SK-N-SH (cell line): ENCODE data around the gene SH3BGRL3. TPM values are rescaled to one million over a fixed set of nuclear protein-coding genes. Genes with fewer than 3 reads are reported as not detected.

Experiments
- CTCF ChIA-PET: fragments of 300-600, 350-600 bp; formaldehyde crosslinking; extraction: SDS; loops from one replicate; lab custom pipeline; 2021; lab: Yijun Ruan, JAX
- POLR2A ChIA-PET: fragments of 350-600 bp; sonication (Branson Sonifier 250); formaldehyde crosslinking; extraction: SDS; loops from one replicate; lab custom pipeline; 2020; ENCODE audit warnings: antibody characterized with exemption, inconsistent platforms; lab: Yijun Ruan, JAX
- DNase-seq: peaks from one replicate; pipeline ENCODE4 v3.0.0; 2012
- H2AFZ ChIP-seq: fragments of 200-600 bp; sonication (generic); 2 replicates; pipeline ENCODE4 v1.8.1; 2016; ENCODE audit warnings: antibody characterized with exemption, mild to moderate bottlenecking, low read depth
- H3F3A ChIP-seq: fragments of 200-600 bp; sonication (generic); replicated peaks from 2 replicates; pipeline ENCODE3; 2016; ENCODE audit warnings: antibody characterized with exemption, mild to moderate bottlenecking; ENCODE audit not compliant: insufficient read depth
- H3K27ac ChIP-seq, 2 experiments: fragments of 200-500 bp in 1 of 2; fragments of 200-600 bp in 1 of 2; sonication (Bioruptor generic) in 1 of 2; sonication (generic), shearing (Covaris generic) in 1 of 2; 2 replicates each; pipeline versions ENCODE4 v1.5.1 to v1.6.1; 2014 to 2016; ENCODE audit warnings: low read depth in 2 of 2, inconsistent platforms in 1 of 2, low read length in 1 of 2, mild to moderate bottlenecking in 1 of 2, mixed read lengths in 1 of 2
- H3K27me3 ChIP-seq: fragments of 200-600 bp; sonication (generic), shearing (Covaris generic); 2 replicates; pipeline ENCODE4 v1.6.1; 2016; ENCODE audit warnings: mixed run types; ENCODE audit not compliant: insufficient read depth
- H3K36me3 ChIP-seq, 2 experiments: fragments of 200-500 bp in 1 of 2; fragments of 200-600 bp in 1 of 2; sonication (Bioruptor generic) in 1 of 2; sonication (generic) in 1 of 2; replicated peaks in 1 of 2; 2 replicates each; pipeline versions ENCODE3 to v1.5.1; 2014 to 2016; ENCODE audit warnings: low read length in 1 of 2, mild to moderate bottlenecking in 1 of 2; ENCODE audit not compliant: insufficient read depth in 2 of 2, control insufficient read depth in 1 of 2
- H3K4me1 ChIP-seq, 2 experiments: fragments of 200-500 bp in 1 of 2; fragments of 200-600 bp in 1 of 2; sonication (Bioruptor generic) in 1 of 2; sonication (generic), shearing (Covaris generic) in 1 of 2; 2 replicates each; pipeline versions ENCODE4 v1.5.1 to v1.6.1; 2014 to 2016; ENCODE audit warnings: low read depth in 1 of 2, low read length in 1 of 2, mixed run types in 1 of 2; ENCODE audit not compliant: insufficient read depth in 2 of 2, control insufficient read depth in 1 of 2
- H3K4me2 ChIP-seq: fragments of 200-600 bp; sonication (generic), shearing (Covaris generic); 2 replicates; pipeline ENCODE4 v1.6.1; 2017; ENCODE audit warnings: mixed run types
- H3K4me3 ChIP-seq, 2 experiments: fragments of 200-500 bp in 1 of 2; fragments of 200-600 bp in 1 of 2; sonication (Bioruptor generic) in 1 of 2; sonication (generic), shearing (Covaris generic) in 1 of 2; 2 replicates each; pipeline versions ENCODE4 v1.5.1 to v1.8.1; 2014 to 2016; ENCODE audit warnings: low read depth in 2 of 2, inconsistent platforms in 1 of 2, low read length in 1 of 2, mild to moderate bottlenecking in 1 of 2, mixed read lengths in 1 of 2, moderate library complexity in 1 of 2
- H3K79me2 ChIP-seq: fragments of 200-600 bp; sonication (generic); 2 replicates; pipeline ENCODE4 v1.8.1; 2017; ENCODE audit warnings: mild to moderate bottlenecking; ENCODE audit not compliant: insufficient read depth
- H3K9ac ChIP-seq: fragments of 200-600 bp; sonication (generic); 2 replicates; pipeline ENCODE4 v1.6.1; 2017; ENCODE audit warnings: mixed run types
- H3K9me2 ChIP-seq: fragments of 200-600 bp; sonication (generic); 2 replicates; pipeline ENCODE4 v1.6.1; 2017; ENCODE audit warnings: mixed run types
- H3K9me3 ChIP-seq: fragments of 200-600 bp; sonication (generic); 2 replicates; pipeline ENCODE4 v1.6.1; 2017; ENCODE audit warnings: mixed run types, mild to moderate bottlenecking, moderate library complexity
- H4K20me1 ChIP-seq: fragments of 200-600 bp; sonication (generic); 2 replicates; pipeline ENCODE4 v1.6.1; 2017; ENCODE audit warnings: mild to moderate bottlenecking, mixed run types; ENCODE audit not compliant: insufficient read depth
- CTCF ChIP-seq: fragments of 200-600 bp; sonication (generic); IDR thresholded peaks from 2 replicates; pipeline ENCODE4 v1.6.1; 2017; ENCODE audit warnings: antibody characterized with exemption, mild to moderate bottlenecking, moderate library complexity
- ELF1 ChIP-seq: IDR thresholded peaks from 2 replicates; pipeline ENCODE4 v1.4.0; 2012
- FOXJ3 ChIP-seq: sonication (generic); formaldehyde crosslinking; IDR thresholded peaks from 2 replicates; pipeline ENCODE4 v1.5.1; 2020; ENCODE audit warnings: mild to moderate bottlenecking, missing genetic modification reagents
- GABPA ChIP-seq: IDR thresholded peaks from 2 replicates; pipeline ENCODE4 v1.4.0; 2012; ENCODE audit warnings: low read depth, mild to moderate bottlenecking
- GATA2 ChIP-seq: sonication (generic); formaldehyde crosslinking; IDR thresholded peaks from 2 replicates; pipeline ENCODE4 v1.5.0; 2020; ENCODE audit warnings: mild to moderate bottlenecking, missing genetic modification reagents
- IRF3 ChIP-seq: fragments of 150-350 bp; IDR thresholded peaks from 2 replicates; pipeline ENCODE4 v1.6.1; 2016; ENCODE audit warnings: mild to moderate bottlenecking, low read depth, low read length
- MXI1 ChIP-seq: IDR thresholded peaks from 2 replicates; pipeline ENCODE4 v1.6.1; 2012; ENCODE audit warnings: mild to moderate bottlenecking, low read depth, low read length, improper control_type of control experiment
- PBX3 ChIP-seq: IDR thresholded peaks from 2 replicates; pipeline ENCODE4; 2012
- POLR2AphosphoS5 ChIP-seq: IDR thresholded peaks from 2 replicates; pipeline ENCODE4 v1.6.1; 2012; ENCODE audit warnings: low read depth, low read length
- RAD21 ChIP-seq: IDR thresholded peaks from 2 replicates; pipeline ENCODE4 v1.6.1; 2012; ENCODE audit warnings: mild to moderate bottlenecking, low read length
- RFX5 ChIP-seq: IDR thresholded peaks from 2 replicates; pipeline ENCODE4 v1.6.1; 2012; ENCODE audit warnings: mild to moderate bottlenecking, improper control_type of control experiment, low read length
- TCF12 ChIP-seq: IDR thresholded peaks from 2 replicates; pipeline ENCODE4 v1.4.0; 2012
- TEAD4 ChIP-seq: IDR thresholded peaks from 2 replicates; pipeline ENCODE4 v1.4.0; 2012; ENCODE audit warnings: mild to moderate bottlenecking, borderline replicate concordance; ENCODE audit not compliant: insufficient read depth
- USF2 ChIP-seq: fragments of 150-350 bp; IDR thresholded peaks from 2 replicates; pipeline ENCODE4 v1.6.1; 2017; ENCODE audit warnings: antibody characterized with exemption, low read length, low read depth, borderline replicate concordance
- ZBTB33 ChIP-seq: IDR thresholded peaks from 2 replicates; pipeline ENCODE4 v1.4.0; 2012; ENCODE audit warnings: low read depth, borderline replicate concordance
- WGBS: methylation state at CpG from one replicate; pipeline ENCODE4 v1.1.6; 2017; ENCODE audit warnings: low lambda C conversion rate; 5-methylcytosine and 5-hydroxymethylcytosine counted together
- polyA plus RNA-seq, 3 experiments: library from polyadenylated mRNA; depleted of rRNA; stranded (reverse); fragments of >200 nt; gene quantifications; 2 replicates each; pipeline ENCODE4 v1.2.3, GENCODE V29; 2012

The SH3BGRL3 gene
- polyA plus RNA-seq, 1 of the 3 experiments (the other 2 are of a cell fraction): 202 TPM

GRCh38 chr1:26285366-26286063, 5.6 kb downstream of the SH3BGRL3 start:
- peaks cover 19% of the 10 kb centered on the region for H3F3A ChIP-seq
- CTCF ChIA-PET: interaction anchor here (0.6 to 10.7 kb wide), 38 partner anchors 9 to 241 kb away, joined by 3 to 213 read pairs (median 5); partner anchors contain the start of genes CD52, CEP85, CNKSR1 and HMGN2
- H3K9me2 ChIP-seq: no peaks in the 10 kb centered on the region
- H3K27me3 ChIP-seq: no peaks in the 10 kb centered on the region
- H3K4me3 ChIP-seq: no peak overlapping the region; a peak in 1 of 4 replicates
- peaks cover 33% of the 10 kb centered on the region in 2 experiments; a peak in 3 of 4 replicates for H3K4me1 ChIP-seq
- peaks cover 9 to 11% of the 10 kb centered on the region in 2 experiments for H3K36me3 ChIP-seq
- peaks cover 40% of the 10 kb centered on the region for H3K79me2 ChIP-seq
- H3K9ac ChIP-seq: no peak overlapping the region
- TF ChIP-seq RAD21 (0 out of 2 replicates have a peak, but pooled peaks have one; percentile 18), CTCF (peak; percentile 54), FOXJ3 (CRISPR knock-in tag) (no peak), ELF1 (no peak)
- peak; percentile 74 for DNase-seq
- H4K20me1 ChIP-seq: peaks cover 33% of the 10 kb centered on the region
- peak overlapping the region; percentile 13; the same call in 1 of the 2 replicates for H3K4me2 ChIP-seq
- no peak overlapping the region for H2AFZ ChIP-seq
- no peaks in the 10 kb centered on the region for H3K9me3 ChIP-seq
- POLR2A ChIA-PET: interaction anchor here (0.5 kb wide), 1 partner anchor 78 kb away, joined by 5 read pairs; no protein-coding TSS in a partner anchor
- H3K27ac ChIP-seq: peak overlapping the region in 1 of 2 experiments; percentile 50; a peak in 2 of 4 replicates
- 100% methylated on average over 2 of the region's 19 CpGs for WGBS

GRCh38 chr1:26286064-26286416, 6.2 kb downstream of the SH3BGRL3 start:
- Histone ChIP-seq H2AFZ (no peak overlapping the region), H3F3A (peaks cover 19% of the 10 kb centered on the region), H3K9me3 (no peaks in the 10 kb centered on the region), H4K20me1 (peaks cover 31% of the 10 kb centered on the region), H3K27ac (no peak overlapping the region), H3K36me3 (peaks cover 6 to 9% of the 10 kb centered on the region in 2 experiments), H3K27me3 (no peaks in the 10 kb centered on the region), H3K4me3 (no peak overlapping the region), H3K4me1 (peaks cover 33% of the 10 kb centered on the region in 2 experiments; a peak in 3 of 4 replicates), H3K79me2 (peaks cover 35% of the 10 kb centered on the region), H3K4me2 (no peak overlapping the region), H3K9me2 (no peaks in the 10 kb centered on the region), H3K9ac (no peak overlapping the region)
- ChIA-PET CTCF (interaction anchor here (0.9 to 10.7 kb wide), 24 partner anchors 8 to 241 kb away, joined by 3 to 213 read pairs (median 6); partner anchors contain the start of genes CD52, CEP85, CNKSR1 and LIN28A), POLR2A (no interaction called here)
- WGBS: 91% methylated on average over 1 of the region's 2 CpGs
- no peak for DNase-seq
- TF ChIP-seq GATA2 (no peak), TEAD4 (no peak), RFX5 (no peak), IRF3 (no peak), POLR2AphosphoS5 (no peak), MXI1 (no peak), USF2 (no peak), CTCF (no peak), PBX3 (no peak), GABPA (no peak), TCF12 (no peak), ZBTB33 (no peak)
